Measurements from ENCODE around the gene GABRA4. TPM values are rescaled to one million over a fixed set of nuclear protein-coding genes. Genes with fewer than 3 reads are reported as not detected.

Gene GABRA4
- total RNA-seq = under 1 TPM; 0.14 to 0.24 TPM
- long read RNA-seq = 0 reads

DNA sequence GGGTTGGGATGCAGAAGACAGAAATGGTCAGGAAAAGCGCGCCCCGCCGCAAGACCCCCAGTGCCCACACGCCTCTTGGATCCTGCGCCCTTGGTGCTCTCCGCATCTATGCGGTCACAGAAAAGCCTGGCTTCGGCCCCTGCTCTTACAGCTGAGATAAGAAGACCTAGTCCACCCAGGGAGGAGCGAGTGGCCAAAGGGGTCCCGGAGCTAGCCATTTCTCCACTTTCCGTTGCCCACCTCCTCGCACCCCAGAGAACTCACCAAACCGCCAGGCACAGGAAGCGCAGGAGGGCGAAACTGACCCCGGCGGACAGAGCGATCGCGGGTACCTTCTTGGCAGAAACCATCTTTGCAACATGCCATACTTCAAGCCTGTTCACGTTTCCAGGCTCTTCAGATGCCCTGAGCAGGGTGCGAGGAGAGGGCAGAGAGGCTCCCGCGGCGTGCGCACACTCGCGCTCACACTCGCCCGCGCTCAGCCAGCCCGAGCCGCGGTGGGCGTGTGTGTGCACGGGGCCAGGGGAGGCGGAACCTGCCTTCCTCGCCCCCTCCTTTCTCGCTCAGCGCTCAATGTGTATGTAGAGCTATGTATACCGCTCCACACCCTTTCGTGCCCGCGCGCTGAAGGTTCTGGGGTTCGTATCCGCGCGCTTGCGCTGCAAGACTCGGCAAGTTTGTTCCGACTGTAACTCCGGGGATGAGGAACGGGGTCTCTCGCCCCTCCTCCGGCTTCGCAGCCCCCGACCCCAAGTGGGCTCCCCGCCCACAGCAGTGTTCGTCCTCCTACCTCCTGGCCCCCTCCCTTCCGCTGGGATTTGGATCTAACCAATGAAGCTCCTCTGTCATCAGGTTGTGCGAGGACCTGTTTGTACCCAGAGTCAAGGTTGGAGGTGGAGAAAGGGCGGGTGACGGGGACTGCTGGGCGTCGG lies at the start of gene GABRA4:
GABRA4 (minus strand) TSS at position 507 of the 932 bp plus-strand sequence; CDS start at position 350, 157 bp downstream.
- peak in 1 of 2 donors; percentile 6 for DNase-seq
- ATAC-seq = peak; percentile 50
- intact Hi-C loops (cut with DNase I, micrococcal nuclease) = no loop called here

GRCh38 chr4:47040828-47041227 lies 47.4 kb upstream of the GABRA4 start:
- intact Hi-C loops (cut with DNase I, micrococcal nuclease) = no loop called here
- DNase-seq = no peak
- no peak for ATAC-seq

DNA sequence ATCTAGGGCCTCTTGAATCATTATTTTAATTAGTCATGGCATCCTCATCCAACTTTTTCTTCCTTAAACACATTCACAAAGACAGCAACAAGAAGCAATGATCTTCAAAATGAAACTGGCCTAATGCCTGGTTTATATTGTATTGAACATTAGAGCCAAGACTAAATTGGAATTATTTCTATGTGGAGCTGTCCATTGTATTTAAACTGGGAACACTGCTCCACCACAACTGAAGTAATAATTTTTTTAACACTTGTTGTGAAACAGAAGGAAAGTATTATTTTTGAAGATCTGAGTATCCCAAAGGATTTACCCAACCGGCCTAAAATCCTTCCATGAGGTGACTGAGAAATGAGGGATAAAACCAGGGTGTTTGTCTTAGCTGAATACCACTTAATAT lies 44.9 kb upstream of the GABRA4 start:
- intact Hi-C loops (cut with DNase I, micrococcal nuclease) = no loop called here
- DNase-seq = no peak
- no peak for ATAC-seq

DNA sequence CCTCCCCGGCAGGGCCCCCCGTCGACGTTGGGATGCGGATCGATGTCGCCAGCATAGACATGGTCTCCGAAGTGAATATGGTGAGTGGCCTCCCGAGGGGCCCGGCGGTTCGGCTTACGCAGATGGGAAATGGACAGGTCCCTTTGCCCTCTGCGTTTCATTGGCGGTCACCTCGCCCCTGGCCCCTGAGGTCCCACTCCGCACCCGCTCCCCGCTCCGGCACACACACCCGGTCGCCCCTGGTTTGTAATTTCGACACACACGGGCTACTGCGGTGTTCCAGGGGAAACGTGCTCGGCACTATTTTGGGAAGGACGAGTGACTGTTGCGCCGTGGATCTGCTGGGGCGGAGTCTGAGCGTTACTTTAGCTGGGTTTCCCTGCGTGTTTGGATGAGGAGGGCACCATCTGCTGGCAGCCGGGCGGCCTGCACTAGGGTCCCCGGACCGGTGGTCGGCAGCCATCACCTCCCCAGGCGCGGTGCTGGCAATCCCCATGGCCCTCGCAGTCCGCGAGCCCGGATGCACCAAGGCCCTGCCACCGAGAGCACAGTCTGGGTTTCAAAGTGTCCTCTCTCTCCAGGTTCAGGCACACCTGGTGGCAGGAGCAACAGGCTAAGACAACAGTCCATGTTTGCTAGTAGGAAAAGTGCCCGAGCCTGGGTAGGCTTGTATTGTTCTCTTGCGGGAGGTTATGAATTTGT lies 39.2 kb upstream of the GABRA4 start:
- intact Hi-C loops (cut with DNase I, micrococcal nuclease) = no loop called here
- DNase-seq (peak; percentile 31 to 54), ATAC-seq (peak; percentile 90)

DNA sequence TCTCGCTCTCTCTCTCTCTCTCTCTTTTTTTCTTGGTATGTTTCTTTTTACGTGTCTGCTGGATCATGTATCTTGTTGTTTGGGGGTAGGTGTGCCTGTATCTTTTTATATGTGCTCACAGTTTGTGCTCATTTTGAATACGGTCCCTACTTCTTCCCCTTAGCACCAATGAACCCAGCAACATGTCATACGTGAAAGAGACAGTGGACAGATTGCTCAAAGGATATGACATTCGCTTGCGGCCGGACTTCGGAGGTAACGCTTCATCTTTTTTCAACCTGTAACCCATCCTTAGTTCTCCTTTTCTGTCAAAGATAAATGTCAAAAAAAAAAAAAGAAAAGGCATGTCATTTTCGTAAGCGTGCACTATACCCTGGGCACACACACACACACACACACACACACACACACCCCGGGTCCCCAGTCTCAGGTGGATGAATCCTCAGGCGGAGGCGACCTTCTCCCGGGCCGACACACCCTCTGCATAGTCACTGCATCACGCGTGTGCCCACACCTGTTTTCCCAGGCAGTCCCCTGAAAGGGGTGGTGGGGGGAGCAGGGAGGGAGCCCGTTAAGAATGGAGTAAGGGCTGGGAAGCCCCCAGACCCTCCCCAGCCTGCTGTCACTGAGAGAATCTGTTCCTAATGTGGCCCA lies 38.5 kb upstream of the GABRA4 start:
- intact Hi-C loops (cut with DNase I, micrococcal nuclease) = no loop called here
- ATAC-seq (peak; percentile 74), DNase-seq (peak; percentile 15 to 26)

- intact Hi-C loops (cut with DNase I, micrococcal nuclease) = no loop called here
- peak; percentile 43 to 66 for DNase-seq
- ATAC-seq = peak; percentile 64
These were observed 37.8 kb upstream of the GABRA4 start, which contains the start of gene GABRB1 for GRCh38 chr4:47031011-47031678. Gene GABRB1 (plus strand): TSS chr4:47031567.

DNA sequence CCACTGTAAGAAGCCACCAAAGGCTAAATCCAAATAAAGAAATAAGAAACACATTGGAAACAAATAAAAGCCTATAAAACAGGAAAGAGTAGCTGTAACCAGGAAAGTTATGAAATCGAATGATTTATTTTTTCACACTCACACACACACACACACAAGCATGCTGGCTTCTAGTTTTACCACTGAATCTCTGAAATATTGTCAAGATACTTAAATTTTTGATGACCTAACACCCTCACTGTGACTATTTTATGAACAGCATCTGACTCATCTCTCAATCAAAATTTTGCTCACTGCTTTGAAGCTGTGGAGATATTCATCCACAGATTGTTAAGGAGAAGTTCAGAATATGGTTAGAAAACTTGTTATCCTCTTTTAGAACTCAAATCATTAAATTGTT lies 24.1 kb upstream of the GABRA4 start:
- DNase-seq = no peak
- intact Hi-C loops (cut with DNase I, micrococcal nuclease) = no loop called here
- ATAC-seq = no peak

DNA sequence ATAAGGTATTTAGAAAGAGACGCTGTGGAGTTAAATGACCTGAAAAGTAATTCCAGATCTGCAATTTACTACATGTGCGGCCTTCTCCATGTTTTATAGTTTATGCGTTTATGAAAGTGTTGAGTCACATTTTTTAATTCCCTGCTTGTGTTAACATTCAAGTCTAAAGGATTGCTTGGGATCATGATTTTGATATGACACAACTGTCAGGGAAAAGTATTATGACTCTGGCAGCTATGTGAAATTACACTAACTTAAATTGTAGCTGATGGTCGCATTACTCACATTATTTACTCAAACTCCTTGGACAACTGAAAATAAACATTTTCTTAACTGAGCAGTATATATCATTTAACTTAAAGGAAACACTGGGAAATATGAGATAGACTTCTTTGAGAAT lies 23.7 kb upstream of the GABRA4 start:
- intact Hi-C loops (cut with DNase I, micrococcal nuclease) = no loop called here
- DNase-seq = no peak
- no peak for ATAC-seq

- no peak for ATAC-seq
These were observed 20.0 kb upstream of the GABRA4 start for GRCh38 chr4:47013373-47013772.

GRCh38 chr4:47012676-47013075 lies 19.3 kb upstream of the GABRA4 start:
- DNase-seq (no peak), ATAC-seq (no peak)
- intact Hi-C loops (cut with DNase I, micrococcal nuclease) = no loop called here

More at GRCh38 chr4:47013373-47013772, 20.0 kb upstream of the GABRA4 start:
- intact Hi-C loops (cut with DNase I, micrococcal nuclease) = no loop called here
- DNase-seq = no peak

- ATAC-seq (peak; percentile 77), DNase-seq (no peak)
- intact Hi-C loops (cut with DNase I, micrococcal nuclease) = no loop called here
These were observed 17.6 kb upstream of the GABRA4 start for GRCh38 chr4:47010912-47011446.

- ATAC-seq (no peak), DNase-seq (no peak)
- intact Hi-C loops (cut with DNase I, micrococcal nuclease) = no loop called here
These were observed 17.0 kb upstream of the GABRA4 start for GRCh38 chr4:47010347-47010911.

DNA sequence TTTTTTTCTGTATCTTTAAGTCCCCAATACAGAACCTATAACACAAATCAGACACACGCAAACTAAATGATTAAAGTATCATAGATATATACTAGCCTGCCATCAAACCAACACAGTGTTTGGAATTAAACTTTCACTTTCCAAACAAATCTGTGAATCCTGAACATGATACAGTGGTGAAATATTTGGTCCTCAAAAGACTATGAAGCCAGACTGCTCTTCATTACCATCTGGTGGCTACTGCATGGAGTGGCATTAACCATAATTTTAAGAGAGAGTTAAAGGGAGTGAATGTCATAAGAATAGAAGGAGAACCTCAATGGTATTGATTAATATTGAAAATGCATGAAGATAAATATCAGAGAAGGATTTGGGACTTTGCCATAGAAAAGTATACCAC lies 9.2 kb upstream of the GABRA4 start:
- DNase-seq = no peak
- peak; percentile 36 for ATAC-seq
- intact Hi-C loops (cut with DNase I, micrococcal nuclease) = no loop called here

GRCh38 chr4:47000406-47000805 lies 7.0 kb upstream of the GABRA4 start:
- intact Hi-C loops (cut with DNase I, micrococcal nuclease) = no loop called here
- ATAC-seq (no peak), DNase-seq (no peak)

DNA sequence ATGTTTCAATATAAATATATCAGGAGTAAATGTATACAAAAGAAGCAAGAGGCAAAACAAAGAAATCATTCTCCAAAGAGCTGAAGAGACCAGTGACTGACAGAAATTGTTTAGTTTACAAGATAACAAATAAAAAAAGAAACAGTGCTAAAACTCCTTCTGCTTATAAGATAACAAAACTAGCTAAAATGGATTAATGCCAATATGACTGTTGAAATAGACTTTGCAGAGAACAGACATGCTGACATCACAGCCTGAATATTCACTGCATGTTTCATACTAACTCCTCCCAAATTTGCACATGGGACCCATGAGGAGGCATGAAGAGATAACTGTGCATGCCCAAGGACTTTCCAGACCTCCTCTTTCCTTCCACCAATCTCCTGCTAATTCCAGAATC lies 6.2 kb upstream of the GABRA4 start:
- no peak for DNase-seq
- ATAC-seq = no peak
- intact Hi-C loops (cut with DNase I, micrococcal nuclease) = no loop called here

- ATAC-seq = no peak
- intact Hi-C loops (cut with DNase I, micrococcal nuclease) = no loop called here
These were observed 625 bp upstream of the GABRA4 start for GRCh38 chr4:46994007-46994405.

GRCh38 chr4:46992338-46992737 lies 1.0 kb downstream of the GABRA4 start:
- ATAC-seq (no peak), DNase-seq (no peak)
- intact Hi-C loops (cut with DNase I, micrococcal nuclease) = no loop called here

More at GRCh38 chr4:46994007-46994405, 625 bp upstream of the GABRA4 start:
- no peak for DNase-seq

DNA sequence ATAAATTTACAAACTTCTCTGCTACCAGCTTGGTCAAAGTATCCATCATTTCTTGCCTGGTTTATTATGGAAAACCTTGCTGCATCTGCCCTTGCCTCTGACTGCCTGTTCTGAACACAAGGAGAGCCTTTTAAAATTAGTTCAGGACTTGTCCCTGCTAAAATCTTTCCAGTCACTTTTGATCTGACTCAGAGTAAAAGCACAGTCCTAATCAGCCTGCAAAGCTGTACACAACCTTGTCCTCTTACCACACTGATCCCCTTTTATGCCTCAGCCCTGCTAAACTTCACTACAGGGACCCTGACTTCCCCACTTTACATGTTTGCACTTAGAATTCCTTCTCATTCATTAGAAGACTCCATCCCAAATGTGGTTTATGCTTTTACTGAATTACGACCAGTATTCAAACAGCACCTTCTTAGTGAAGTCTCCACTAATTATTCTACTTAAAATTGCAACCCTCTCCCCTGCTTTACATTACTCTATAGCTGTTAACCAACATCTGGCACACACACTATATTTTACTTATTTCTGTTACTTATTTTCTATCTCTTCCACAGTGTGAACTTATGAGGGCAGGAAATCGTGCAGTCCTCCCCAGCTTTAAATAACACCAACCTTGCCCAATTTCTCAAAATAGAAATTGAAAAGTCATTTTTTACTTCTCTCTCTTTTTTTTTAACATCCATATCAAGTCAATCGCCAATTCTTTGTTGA lies 6.3 kb downstream of the GABRA4 start:
- no peak for DNase-seq
- ATAC-seq = no peak
- intact Hi-C loops (cut with DNase I, micrococcal nuclease) = no loop called here

All from left colon (tissue), 2 donors.